GM21619 (cell line): ENCODE results near the gene IFT57.

ENCODE experiments used
- ATAC-seq: cut with Tn5 transposase; IDR thresholded peaks from one replicate; pipeline ENCODE4 v1.9.1; 2021; ENCODE audit not compliant: unreplicated experiment

The IFT57 gene

DNA sequence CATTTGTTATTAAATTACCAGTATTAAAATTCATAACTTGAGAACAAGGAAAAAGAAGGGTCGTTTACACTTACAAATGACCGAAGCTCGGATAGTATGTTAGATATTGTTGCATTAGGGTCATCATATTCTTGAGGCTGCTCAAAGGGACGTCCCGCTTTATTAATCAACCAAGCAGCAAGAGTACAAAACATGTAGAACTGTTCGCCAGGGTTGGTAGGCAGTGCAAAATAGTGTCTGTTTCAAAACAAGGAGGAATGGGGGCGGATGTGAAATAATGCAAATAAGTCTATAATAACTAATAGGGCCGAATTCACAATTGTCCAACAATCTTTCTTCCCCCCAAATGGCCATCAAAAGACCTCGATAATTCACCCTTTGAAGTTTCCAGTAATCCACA lies 2.9 kb downstream of the IFT57 start:
- ATAC-seq = peak; percentile 21

DNA sequence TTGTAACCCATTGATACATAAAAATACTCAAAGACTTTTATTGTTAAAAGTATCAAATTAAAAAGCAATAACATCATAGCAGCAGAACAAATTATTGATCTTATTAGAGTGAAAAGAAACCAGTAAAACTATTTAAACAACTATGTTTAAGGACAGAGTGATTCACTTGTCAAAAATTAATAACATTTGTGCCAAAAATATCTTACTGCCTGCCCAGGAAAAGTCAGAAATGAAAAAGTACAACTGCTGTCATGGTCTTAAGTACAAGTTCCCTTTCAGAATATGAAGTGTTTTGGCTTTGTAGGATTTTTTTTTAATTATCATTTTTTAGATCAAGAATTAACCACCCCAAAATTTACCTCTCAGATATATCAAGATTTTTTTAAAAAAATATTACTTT lies 3.4 kb downstream of the IFT57 start:
- no peak for ATAC-seq

DNA sequence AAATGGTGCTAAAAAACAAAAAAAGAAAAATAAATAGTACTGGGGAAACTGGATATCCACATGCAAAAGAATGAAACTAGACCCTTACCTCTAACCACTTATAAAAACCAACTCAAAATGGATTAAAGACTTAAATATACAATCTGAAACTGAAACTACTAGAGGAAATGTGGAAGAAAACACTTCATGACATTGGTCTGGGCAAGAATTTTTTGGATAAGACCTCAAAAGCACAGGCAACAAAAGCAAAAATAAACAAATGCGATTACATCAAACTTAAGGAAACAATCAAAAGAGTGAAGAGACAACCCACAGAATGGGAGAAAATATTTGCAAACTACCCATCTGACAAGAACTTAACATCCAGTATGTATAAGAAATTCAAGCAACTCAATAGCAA lies 6.4 kb downstream of the IFT57 start:
- no peak for ATAC-seq

DNA sequence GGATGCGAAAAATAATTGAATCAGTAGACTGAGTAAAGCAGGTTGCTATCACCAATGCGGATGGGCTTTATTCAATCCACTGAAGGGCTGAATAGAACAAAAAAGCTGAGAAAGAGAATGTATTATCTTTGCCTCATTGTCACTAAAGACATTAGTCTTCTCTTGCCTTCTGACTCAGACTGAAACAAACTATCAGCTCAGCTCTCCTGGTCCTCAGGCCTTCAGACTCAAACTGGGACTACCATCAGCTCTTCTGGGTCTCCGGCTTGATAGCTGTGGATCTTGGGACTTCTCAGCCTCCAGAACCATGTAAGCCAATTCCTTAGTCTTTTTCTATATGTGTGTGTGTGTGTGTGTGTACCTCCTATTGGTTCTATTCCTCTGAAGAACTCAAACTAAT lies 12.6 kb downstream of the IFT57 start:
- peak; percentile 49 for ATAC-seq

DNA sequence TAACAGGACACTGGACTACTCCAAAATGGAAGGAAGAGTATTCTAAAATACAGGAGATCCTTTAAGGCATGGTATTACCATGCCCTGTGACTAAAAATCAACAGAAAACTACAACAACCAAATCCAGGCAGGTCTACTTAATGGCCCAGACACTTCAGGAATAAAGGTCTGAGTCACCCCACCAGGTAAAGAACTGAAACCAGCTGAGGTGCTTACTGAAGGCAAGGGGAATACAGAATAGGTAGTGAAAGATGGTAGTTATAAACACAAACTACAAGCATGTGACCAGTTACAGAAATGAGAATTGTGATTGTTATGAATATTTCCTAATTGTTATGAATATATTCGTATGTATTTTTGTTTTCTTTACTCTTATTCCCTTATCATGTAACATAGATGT lies 13.4 kb downstream of the IFT57 start:
- ATAC-seq = peak; percentile 95

DNA sequence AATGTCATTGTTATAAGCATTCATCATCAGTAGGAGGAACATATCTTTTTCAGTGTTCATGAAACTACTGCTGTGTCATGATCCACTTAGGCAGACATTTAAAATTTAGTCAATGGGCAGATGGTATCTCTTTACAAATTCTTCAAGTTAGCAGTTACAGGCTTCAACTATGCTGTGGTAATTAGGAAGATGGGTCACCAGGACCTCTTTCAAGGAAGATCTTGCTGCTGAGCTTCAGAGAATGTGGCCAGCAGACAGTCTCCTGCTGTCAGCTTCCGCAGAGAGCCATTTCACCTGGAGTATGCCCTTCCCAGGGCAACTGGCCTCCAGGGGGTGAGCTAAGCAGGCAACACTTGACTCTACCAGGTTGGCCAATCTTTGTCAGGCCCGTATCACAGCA lies 19.4 kb downstream of the IFT57 start:
- no peak for ATAC-seq

DNA sequence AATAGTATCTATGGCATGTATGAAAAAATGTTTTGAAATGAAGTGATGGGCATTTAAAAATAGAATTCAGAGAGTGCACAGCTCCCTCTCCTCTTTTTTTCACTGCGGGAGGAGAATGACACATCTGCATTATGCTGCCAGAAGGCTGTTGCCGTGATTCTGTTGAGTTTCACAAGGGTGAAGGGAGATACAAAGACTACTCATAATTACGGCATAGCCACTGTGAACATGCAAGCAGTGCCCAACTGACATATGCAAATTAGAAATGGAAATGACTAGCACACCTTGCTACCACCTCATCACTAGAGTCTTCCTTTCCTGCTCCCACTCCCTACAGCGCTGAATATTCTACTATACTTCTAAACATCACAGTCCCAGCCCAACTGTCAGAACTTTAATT lies 20.1 kb downstream of the IFT57 start:
- ATAC-seq = no peak

DNA sequence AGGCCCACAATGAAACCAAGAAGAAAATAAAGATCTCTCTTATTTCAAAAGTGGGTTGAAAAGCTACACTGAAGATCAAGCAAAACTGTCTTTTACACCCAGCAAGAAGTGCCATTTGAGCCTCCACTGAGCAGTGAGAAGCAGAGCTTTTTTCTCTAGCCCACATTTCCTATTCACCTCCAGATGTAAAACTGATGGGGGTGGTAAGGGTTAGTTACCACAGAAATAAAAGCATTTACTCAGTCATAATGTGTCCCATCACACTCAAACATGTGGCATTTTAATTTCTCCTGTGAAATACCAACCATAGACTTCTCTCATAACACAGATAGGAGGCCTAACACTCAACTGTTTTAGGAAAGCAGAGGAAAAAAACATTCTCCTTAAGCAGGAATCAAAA lies 21.0 kb downstream of the IFT57 start:
- ATAC-seq = no peak

DNA sequence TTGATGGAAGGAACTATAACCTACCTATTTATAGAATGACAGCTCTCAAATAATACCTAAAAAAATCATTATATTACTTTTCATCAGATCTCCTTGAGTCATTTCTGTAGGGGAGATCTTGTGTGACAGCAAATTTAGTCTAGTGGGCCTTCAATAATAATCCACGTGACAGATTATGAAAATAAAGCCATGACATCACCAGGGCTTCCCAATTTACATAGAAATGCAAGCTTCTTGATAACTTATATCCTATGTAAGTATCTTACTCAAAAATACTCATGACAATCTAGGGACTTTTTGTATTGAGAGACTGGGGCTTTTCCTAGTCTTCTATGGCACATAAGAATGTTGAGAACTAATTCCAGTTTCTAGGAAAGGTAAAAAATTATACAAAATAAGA lies 21.6 kb downstream of the IFT57 start:
- ATAC-seq = no peak

DNA sequence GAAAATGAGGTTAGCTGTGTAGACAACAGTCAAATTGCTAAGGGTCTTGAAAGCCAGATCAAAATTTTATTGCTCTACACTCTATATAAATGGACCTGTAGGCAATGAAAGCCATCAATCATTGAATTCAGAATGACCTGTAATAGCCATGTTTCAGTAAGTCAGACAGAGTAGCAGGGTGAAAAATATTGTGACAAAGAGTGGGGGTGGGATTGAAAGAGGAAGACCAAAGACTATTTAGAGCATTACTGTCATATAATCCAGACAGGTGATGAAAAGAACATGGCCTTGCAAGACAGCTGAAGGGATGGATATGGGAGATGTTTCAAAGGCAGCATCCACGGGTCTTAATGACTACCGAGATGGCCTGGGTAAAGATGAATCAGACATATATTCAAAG lies 22.2 kb downstream of the IFT57 start:
- no peak for ATAC-seq

DNA sequence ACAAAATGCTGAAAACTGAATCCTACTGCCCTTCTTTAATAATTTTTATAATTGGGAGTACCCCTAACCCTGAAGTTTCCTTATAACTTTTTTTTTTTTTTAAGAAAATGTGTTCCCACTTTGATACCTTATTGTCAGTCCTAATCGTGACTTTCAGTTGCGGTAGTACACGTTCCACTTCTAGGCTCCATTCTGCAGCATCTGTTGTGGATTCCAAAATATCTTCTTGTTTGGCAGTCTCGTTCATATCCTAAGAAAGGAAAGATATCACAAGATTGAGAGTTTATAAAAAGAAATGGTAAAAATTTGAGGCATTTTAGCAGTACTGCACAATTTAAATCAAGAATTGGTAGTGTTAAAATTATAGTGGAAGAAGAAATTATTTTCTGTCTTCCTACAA lies 30.8 kb downstream of the IFT57 start:
- no peak for ATAC-seq

DNA sequence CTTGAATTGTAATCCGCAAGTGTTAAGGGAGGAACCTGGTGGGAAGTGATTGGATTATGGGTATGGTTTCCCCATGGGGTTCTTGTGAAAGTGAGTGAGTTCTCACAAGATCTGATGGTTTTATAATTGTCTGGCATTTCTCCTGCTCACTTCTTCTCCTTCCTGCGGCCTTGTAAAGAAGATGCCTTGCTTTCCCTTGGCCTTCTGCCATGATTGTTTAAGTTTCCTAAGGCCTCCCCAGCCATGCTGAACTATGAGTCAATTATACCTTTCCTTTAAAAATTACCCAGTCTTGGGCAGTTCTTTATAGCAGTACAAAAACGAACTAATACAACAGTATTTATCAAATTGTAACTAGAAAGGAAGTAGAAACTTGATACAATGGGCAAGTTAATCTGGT lies 31.9 kb downstream of the IFT57 start:
- ATAC-seq = no peak

DNA sequence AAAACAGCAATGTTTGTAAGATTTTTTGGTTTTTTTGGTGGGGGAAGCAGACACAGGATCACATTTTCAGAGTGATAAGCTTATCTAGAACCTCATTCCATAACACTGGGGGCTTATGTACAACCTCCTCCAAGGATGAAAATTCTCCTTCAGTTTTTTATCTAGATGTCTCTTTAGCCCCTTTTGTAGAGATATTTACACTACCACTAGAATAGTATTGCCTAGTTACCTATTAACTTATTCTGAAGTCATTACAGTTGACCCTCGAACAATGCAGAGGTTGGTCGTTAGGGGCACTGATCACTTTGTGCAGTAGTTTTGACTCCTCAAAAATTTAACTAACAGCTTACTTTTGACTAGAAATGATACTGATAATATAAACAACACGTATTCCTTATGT lies 32.8 kb downstream of the IFT57 start:
- ATAC-seq = no peak

DNA sequence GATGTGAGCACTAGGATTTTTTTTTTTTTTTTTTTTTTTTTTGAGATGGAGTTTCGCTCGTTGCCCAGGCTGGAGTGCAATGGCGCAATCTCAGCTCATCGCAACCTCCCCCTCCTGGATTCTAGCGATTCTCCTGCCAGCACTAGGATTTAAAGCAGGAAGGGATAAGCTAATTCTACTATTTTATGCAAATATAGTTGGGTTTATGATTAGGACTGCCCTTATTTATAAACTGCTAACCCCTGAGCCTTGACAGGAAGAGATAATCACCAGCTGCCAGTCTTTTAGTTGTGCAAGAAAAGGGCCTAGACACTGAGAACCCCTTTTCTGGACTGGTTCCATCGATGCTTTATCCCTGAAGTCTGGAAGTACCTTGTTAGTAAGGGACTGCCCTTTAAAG lies 36.7 kb downstream of the IFT57 start:
- no peak for ATAC-seq

DNA sequence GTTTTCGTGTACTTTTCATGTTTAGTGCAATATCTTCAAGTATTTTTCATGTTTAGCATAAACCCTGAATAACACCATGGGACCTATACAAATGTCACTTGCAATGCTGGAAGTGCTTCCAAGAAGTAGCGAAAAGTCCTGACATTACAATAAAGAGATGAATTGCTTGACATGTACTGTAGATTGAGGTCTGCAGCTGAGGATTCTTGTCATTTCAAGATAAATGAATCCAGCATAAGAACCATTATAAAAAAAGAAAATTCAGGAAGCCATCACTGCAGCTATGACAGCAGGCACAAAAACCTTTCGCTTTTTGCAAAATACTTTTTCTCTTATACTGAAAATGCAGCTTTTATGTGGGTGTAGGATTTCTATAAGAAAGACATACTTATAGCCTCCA lies 37.4 kb downstream of the IFT57 start:
- no peak for ATAC-seq

DNA sequence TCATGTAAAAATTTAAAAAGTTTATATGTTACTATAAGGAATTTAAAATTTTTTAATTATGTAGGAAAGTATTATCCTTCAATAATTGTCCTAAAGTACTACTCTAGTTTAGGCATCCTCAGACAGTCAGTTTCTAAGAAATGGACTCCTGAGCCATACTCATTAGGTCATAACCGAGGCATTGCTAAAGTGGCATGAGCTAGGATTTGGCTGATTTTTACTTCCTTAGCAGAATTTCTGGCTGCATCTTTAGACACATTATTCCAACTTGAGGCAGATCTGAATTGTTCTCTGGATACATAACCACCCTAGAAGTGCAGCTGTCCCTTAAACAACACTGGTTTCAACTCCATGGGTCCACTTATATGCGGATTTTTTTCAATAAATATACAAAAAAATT lies 38.3 kb downstream of the IFT57 start:
- no peak for ATAC-seq

DNA sequence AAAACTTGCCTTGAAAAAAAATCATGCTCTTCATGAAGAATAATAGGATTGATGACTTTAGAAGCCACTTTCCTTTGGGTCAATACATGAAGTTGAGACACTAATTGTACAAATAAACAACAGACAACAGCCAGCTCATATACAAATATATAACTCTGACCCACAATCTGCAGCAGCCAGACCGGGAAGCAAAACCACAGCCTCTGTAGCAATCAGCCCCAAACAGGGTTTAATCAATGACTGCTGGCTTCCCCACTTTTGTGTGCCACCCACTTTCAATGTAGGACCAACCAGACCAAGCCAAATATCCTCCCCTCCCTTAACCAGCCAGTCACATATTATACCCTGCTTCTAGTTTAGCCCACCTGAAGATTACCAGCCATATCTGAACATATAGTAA lies 39.0 kb downstream of the IFT57 start:
- ATAC-seq = no peak

DNA sequence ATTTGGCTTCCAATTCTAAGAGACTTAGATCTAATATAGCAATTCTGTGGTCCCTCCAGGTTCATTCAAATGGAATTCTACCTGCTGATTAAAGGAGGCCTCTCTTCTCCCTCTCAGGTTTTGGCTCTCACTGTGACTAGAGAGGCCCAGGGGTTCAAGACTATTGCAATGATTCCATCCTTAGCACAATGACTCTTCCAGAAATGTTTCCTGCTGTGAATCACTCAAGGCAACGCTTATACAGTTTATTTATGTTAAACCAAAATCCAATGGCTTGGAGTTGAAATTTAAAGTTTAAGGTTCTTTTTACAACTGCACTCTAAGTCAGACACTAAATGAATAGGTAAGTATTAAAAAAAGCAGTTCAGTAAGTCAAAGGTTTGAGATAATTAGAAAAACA lies 39.9 kb downstream of the IFT57 start:
- ATAC-seq = no peak

DNA sequence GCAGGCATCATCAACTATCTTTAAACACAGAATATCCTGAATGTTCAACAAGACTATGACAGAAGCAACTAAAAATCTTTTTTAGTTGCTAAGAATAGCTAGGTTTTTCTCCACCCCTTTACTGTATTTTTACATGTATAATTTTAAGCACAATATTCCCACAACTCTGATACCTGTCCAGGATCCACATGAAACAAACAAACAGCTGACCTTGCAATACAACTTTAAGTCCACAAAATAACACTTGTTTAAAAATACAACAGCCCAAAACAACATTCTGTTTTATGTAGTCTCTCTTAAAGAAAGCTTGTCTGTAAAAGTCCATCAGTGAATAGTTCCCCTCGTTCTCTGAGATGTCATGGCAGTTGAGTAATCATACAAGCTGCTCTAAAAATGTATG lies 41.1 kb downstream of the IFT57 start:
- ATAC-seq = no peak

DNA sequence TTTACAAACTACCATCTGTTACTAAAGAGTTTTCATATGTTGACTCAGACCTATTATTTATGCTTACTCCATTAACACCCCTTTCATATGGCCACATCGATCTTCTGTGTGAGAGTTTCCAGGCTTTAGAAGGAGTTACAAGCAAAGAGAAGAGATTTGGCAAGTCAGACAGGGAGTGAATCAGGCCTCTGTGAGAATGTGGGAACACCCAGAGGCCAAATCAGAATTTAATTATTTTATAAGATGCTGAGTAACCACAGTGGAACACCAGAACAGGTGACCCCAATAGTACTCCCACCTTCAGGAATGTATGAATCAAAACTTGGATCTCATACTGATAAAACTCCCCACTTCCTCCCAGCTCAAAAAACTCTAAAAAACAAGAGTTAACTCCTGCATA lies 42.0 kb downstream of the IFT57 start:
- no peak for ATAC-seq

DNA sequence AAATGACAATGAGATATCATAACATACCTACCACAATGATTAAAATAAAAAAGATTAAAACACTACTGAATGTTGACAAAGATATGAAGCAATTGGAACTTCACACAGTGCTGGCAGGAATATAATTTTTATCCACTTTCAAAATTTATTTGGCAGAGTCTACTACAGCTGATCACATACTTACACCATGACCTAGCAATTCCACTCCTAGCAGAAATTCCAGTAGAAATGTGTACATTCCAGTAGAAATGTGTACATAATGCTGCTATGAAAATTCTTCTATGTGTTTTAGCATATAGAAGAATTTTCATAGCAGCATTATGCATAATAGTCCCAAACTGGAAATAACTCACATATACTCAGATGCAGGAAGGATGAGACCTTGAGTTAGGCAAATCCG lies 43.5 kb downstream of the IFT57 start:
- no peak for ATAC-seq

DNA sequence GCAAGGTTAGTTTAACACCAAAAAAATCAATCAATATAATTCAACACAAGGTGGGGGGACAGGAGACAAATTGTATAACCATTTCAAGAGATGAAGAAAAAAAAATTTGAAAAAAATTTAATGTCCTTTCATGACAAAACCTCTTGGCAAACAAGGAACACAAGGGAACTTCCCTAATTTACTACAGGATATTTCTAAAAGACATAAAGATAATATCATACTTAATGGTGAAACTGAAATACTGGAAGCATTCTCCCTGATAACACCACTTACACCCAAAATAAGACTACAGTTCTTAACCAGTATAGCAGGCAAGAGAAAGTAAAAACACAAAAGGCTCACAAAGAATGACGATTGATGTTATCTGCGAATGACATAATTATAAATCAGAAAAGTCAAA lies 44.7 kb downstream of the IFT57 start:
- no peak for ATAC-seq

DNA sequence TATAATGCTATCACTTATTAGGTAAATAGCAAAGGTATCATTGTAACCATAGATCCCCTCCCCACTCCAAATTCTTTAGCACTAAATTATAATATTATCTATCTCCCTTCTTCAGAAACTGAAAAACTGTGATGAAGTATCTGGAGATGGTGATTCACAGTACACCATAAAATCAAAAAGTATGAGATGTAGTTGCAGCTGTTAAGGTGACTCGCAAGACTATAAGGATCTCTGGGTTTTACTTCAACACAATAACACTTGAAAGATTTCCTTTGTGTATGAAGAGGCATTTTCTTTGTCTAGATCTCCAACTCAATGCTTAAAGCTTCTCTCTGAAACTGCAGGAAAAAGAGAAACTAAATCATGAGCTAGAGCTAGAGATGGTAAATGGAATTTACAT lies 46.9 kb downstream of the IFT57 start:
- ATAC-seq = no peak

DNA sequence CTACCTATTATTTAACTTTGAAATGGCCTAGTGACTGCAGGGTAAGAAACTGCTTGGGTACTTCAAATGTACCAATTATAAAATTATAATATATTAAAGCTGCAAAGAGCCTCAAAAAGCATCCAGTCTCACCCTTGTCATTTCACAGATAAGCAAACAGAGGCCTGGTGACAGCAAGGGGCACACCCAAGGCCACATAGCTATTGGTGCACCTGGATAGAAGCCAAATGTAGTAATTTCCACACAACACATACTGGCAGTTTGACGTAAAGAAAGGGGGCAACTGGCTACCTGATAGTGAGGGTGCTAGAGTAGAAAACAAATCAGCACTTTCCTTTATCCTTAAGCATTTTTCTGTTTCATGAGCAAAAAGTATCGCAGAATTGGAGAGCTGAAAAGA lies 51.1 kb downstream of the IFT57 start:
- ATAC-seq = no peak
